HFF-Myc (cell line): ENCODE measurements around the gene LRRC1.

Source experiments
- DNase-seq: peaks from one replicate; pipeline ENCODE4 v3.0.0-alpha.2; 2011; ENCODE audit warnings: low read depth; ENCODE audit errors: extremely low read depth
- H3K4me3 ChIP-seq: replicated peaks from 2 replicates; pipeline ENCODE4 v1.5.1; 2011; ENCODE audit warnings: low read depth, mild to moderate bottlenecking, control low read depth, low read length
- CTCF ChIP-seq: IDR thresholded peaks from 2 replicates; pipeline ENCODE4 v1.5.1; 2012; ENCODE audit warnings: mild to moderate bottlenecking, low read depth, low read length, control low read depth; ENCODE audit errors: missing control alignments

LRRC1 gene

GRCh38 chr6:53922539-53922981 lies 127.8 kb downstream of the LRRC1 start:
- no peak for TF ChIP-seq CTCF
- no peak overlapping the region for H3K4me3 ChIP-seq
- DNase-seq = no peak

GRCh38 chr6:53924277-53924676 lies 129.5 kb downstream of the LRRC1 start:
- no peak for TF ChIP-seq CTCF
- no peak for DNase-seq
- H3K4me3 ChIP-seq = no peak overlapping the region

- H3K4me3 ChIP-seq = no peak overlapping the region
- TF ChIP-seq CTCF = no peak
- DNase-seq = no peak
Measured at GRCh38 chr6:53924821-53925422, 130.1 kb downstream of the LRRC1 start.

GRCh38 chr6:53925891-53926290 lies 131.1 kb downstream of the LRRC1 start:
- H3K4me3 ChIP-seq = no peak overlapping the region
- no peak for DNase-seq
- TF ChIP-seq CTCF = no peak

GRCh38 chr6:53926505-53926904 lies 131.7 kb downstream of the LRRC1 start:
- DNase-seq = no peak
- no peak for TF ChIP-seq CTCF
- H3K4me3 ChIP-seq = no peak overlapping the region

- DNase-seq = no peak
- H3K4me3 ChIP-seq = no peak overlapping the region
- no peak for TF ChIP-seq CTCF
Measured at GRCh38 chr6:53928641-53929040, 133.8 kb downstream of the LRRC1 start.

- no peak for DNase-seq
- no peak overlapping the region for H3K4me3 ChIP-seq
- no peak for TF ChIP-seq CTCF
Measured at GRCh38 chr6:53929041-53929820, 134.4 kb downstream of the LRRC1 start.
